K562 (cell line): ENCODE measurements around the gene C10orf105. TPM values are rescaled to one million over a fixed set of nuclear protein-coding genes. Genes with fewer than 3 reads are reported as not detected.

Source experiments
- ATAC-seq: fragments of 200-7000 bp; cut with Tn5 transposase; 3 replicates; pipeline ENCODE4 v1.9.1; 2020; ENCODE audit warnings: moderate library complexity
- BruUV-seq: library from RNA; stranded (reverse); fragments of 400-500 nt; replicated peaks from 2 replicates; lab custom pipeline; 2021; lab: Mats Ljungman, UMichigan
- CTCF ChIA-PET: fragments of 300-600 bp; formaldehyde crosslinking; extraction: SDS; loops from one replicate; lab custom pipeline; 2021; ENCODE audit warnings: low intra/inter-chr PET ratio; lab: Yijun Ruan, JAX
- POLR2A ChIA-PET: fragments of 300-600, 350-650 bp; sonication (Branson Sonifier 250); formaldehyde crosslinking; extraction: SDS; loops from one replicate; lab custom pipeline; 2021; ENCODE audit warnings: antibody characterized with exemption, inconsistent platforms; lab: Yijun Ruan, JAX
- DNase-seq, 4 experiments: peaks; one replicate each; pipeline versions ENCODE4 v3.0.0 to v3.0.0-alpha.2; 2011 to 2018; ENCODE audit warnings: low spot score in 3 of 4, mixed read lengths in 3 of 4; ENCODE audit errors: extremely low read depth in 1 of 4
- FAIRE-seq: peaks from 2 replicates; lab custom pipeline; 2011; peaks lifted over from hg19 to GRCh38; lab: Jason Lieb, UNC
- H2AFZ ChIP-seq: 2 replicates; pipeline ENCODE4 v1.6.0; 2011; ENCODE audit warnings: low read depth, low read length, control low read depth, inconsistent platforms
- H3K27ac ChIP-seq: fragments of 200-600 bp; 3 replicates; pipeline ENCODE4 v1.8.0; 2011; ENCODE audit warnings: low read depth, mild to moderate bottlenecking, control low read depth, inconsistent platforms, low read length, moderate library complexity, mixed read lengths; ENCODE audit errors: extremely low read depth
- H3K27me3 ChIP-seq, 2 experiments: fragments of 300-600 bp in 1 of 2; 2 replicates in 1 of 2; 3 replicates in 1 of 2; pipeline versions ENCODE4 v1.6.0 to v1.8.0; 2011; ENCODE audit warnings: inconsistent platforms in 2 of 2, low read length in 2 of 2, mild to moderate bottlenecking in 1 of 2, mixed read lengths in 1 of 2, moderate library complexity in 1 of 2; ENCODE audit not compliant: control insufficient read depth in 2 of 2, insufficient read depth in 2 of 2
- H3K36me3 ChIP-seq: fragments of 300-600 bp; 3 replicates; pipeline ENCODE4 v1.8.0; 2011; ENCODE audit warnings: mild to moderate bottlenecking, low read length, inconsistent platforms; ENCODE audit not compliant: control insufficient read depth, insufficient read depth
- H3K4me1 ChIP-seq, 2 experiments: fragments of 200-600 bp in 1 of 2; replicated peaks in 1 of 2; 2 replicates in 1 of 2; 3 replicates in 1 of 2; pipeline versions ENCODE4 v1.5.1 to v1.8.0; 2011; ENCODE audit warnings: inconsistent platforms in 2 of 2, low read length in 2 of 2, mild to moderate bottlenecking in 1 of 2, mixed read lengths in 1 of 2, moderate library complexity in 1 of 2; ENCODE audit not compliant: control insufficient read depth in 2 of 2, insufficient read depth in 2 of 2
- H3K4me2 ChIP-seq: 2 replicates; pipeline ENCODE4 v1.6.1; 2011; ENCODE audit warnings: low read length, control low read depth, inconsistent platforms, mixed read lengths; ENCODE audit not compliant: insufficient read depth
- H3K4me3 ChIP-seq: fragments of 200-600 bp; sonication (generic), shearing (Covaris generic); 2 replicates; pipeline ENCODE4 v1.5.1; 2016; ENCODE audit warnings: control low read depth, inconsistent platforms
- H3K79me2 ChIP-seq: fragments of 200-600 bp; 3 replicates; pipeline ENCODE4 v1.8.0; 2011; ENCODE audit warnings: low read length, inconsistent platforms; ENCODE audit not compliant: control insufficient read depth, insufficient read depth
- H3K9ac ChIP-seq, 2 experiments: 2 replicates each; pipeline versions ENCODE4 v1.6.0 to v1.6.1; 2011; ENCODE audit warnings: low read depth in 2 of 2, low read length in 2 of 2, control low read depth in 1 of 2, inconsistent platforms in 1 of 2, mild to moderate bottlenecking in 1 of 2, mixed read lengths in 1 of 2; ENCODE audit not compliant: insufficient read depth in 1 of 2
- H3K9me1 ChIP-seq: one replicate; pipeline ENCODE4 v1.6.0; 2011; ENCODE audit warnings: inconsistent platforms, mild to moderate bottlenecking, low read length, moderate library complexity; ENCODE audit not compliant: control insufficient read depth, insufficient read depth
- H3K9me3 ChIP-seq: replicated peaks from 2 replicates; pipeline ENCODE4 v1.5.1; 2011; ENCODE audit warnings: low read depth, low read length, inconsistent platforms; ENCODE audit not compliant: control insufficient read depth, insufficient read depth
- H4K20me1 ChIP-seq: replicated peaks from 2 replicates; pipeline ENCODE4 v1.6.1; 2011; ENCODE audit warnings: low read length, inconsistent platforms, mixed read lengths; ENCODE audit not compliant: control insufficient read depth, insufficient read depth
- ARID3B ChIP-seq: fragments of 250-450 bp; sonication (Bioruptor Pico); IDR thresholded peaks from 2 replicates; pipeline ENCODE4 v1.4.0; 2020; ENCODE audit warnings: borderline replicate concordance
- CBX3 ChIP-seq, 2 experiments: IDR thresholded peaks; 1 replicate in 1 of 2; 2 replicates in 1 of 2; pipeline ENCODE4 v1.6.1; 2012; ENCODE audit warnings: inconsistent platforms in 2 of 2, low read length in 2 of 2, borderline replicate concordance in 1 of 2, control low read depth in 1 of 2
- IRF2 ChIP-seq: sonication (generic); formaldehyde crosslinking; IDR thresholded peaks from 2 replicates; pipeline ENCODE4 v1.8.1; 2022; ENCODE audit warnings: mild to moderate bottlenecking, missing genetic modification reagents
- LCOR ChIP-seq: sonication (generic); formaldehyde crosslinking; IDR thresholded peaks from 2 replicates; pipeline ENCODE4 v1.8.0; 2022; ENCODE audit warnings: mild to moderate bottlenecking, missing genetic modification reagents
- MBD1 ChIP-seq: fragments of 250-450 bp; sonication (Bioruptor Pico); IDR thresholded peaks from 2 replicates; pipeline ENCODE4 v1.8.0; 2022; ENCODE audit warnings: inconsistent platforms
- NCOA2 ChIP-seq, 2 experiments: fragments of 450-650 bp; IDR thresholded peaks; 2 replicates each; pipeline ENCODE4 v1.6.1; 2018; ENCODE audit warnings: mild to moderate bottlenecking in 2 of 2, moderate library complexity in 1 of 2; ENCODE audit not compliant: partially characterized antibody in 2 of 2
- NFIC ChIP-seq: fragments of 450-650 bp; IDR thresholded peaks from 2 replicates; pipeline ENCODE4 v1.6.1; 2017; ENCODE audit warnings: mild to moderate bottlenecking, inconsistent platforms
- NR4A1 ChIP-seq, 2 experiments: fragments of 250-450 bp in 1 of 2; fragments of 450-650 bp in 1 of 2; sonication (Bioruptor Pico) in 1 of 2; IDR thresholded peaks; 2 replicates each; pipeline versions ENCODE4 v1.4.0 to v1.6.1; 2016 to 2020; ENCODE audit warnings: mild to moderate bottlenecking in 2 of 2, missing compliant biosample characterization in 1 of 2, missing genetic modification characterization in 1 of 2, moderate library complexity in 1 of 2
- PRMT5 ChIP-seq: sonication (generic); formaldehyde crosslinking; IDR thresholded peaks from 2 replicates; pipeline ENCODE4 v1.5.0; 2020; ENCODE audit warnings: missing genetic modification reagents
- PTBP1 ChIP-seq: fragments of 200-400 bp; formaldehyde crosslinking; IDR thresholded peaks from 2 replicates; pipeline ENCODE4 v1.6.1; 2017; ENCODE audit warnings: low read depth, low read length
- YY1 ChIP-seq, 3 experiments: IDR thresholded peaks; 2 replicates each; pipeline ENCODE4 v1.6.1; 2011; ENCODE audit warnings: low read length in 2 of 3, mild to moderate bottlenecking in 2 of 3, moderate library complexity in 2 of 3, borderline replicate concordance in 1 of 3, control low read depth in 1 of 3, low read depth in 1 of 3; ENCODE audit not compliant: insufficient read depth in 3 of 3, insufficient replicate concordance in 2 of 3, control insufficient read depth in 1 of 3, insufficient read length in 1 of 3; ENCODE audit errors: extremely low read depth in 1 of 3
- ZBTB7A ChIP-seq: IDR thresholded peaks from 2 replicates; pipeline ENCODE4 v1.6.1; 2011; ENCODE audit warnings: low read depth, mild to moderate bottlenecking, low read length, moderate library complexity, borderline replicate concordance; ENCODE audit not compliant: control insufficient read depth
- ZC3H8 ChIP-seq: fragments of 450-650 bp; IDR thresholded peaks from 2 replicates; pipeline ENCODE4 v1.6.1; 2017
- ZNF165 ChIP-seq: fragments of 250-450 bp; sonication (Bioruptor Pico); IDR thresholded peaks from 2 replicates; pipeline ENCODE4 v1.4.0; 2020; ENCODE audit warnings: borderline replicate concordance
- ZNF277 ChIP-seq: fragments of 250-450 bp; sonication (Bioruptor Pico); IDR thresholded peaks from 2 replicates; pipeline ENCODE4 v1.8.0; 2022; ENCODE audit warnings: inconsistent platforms, mild to moderate bottlenecking, moderate library complexity, borderline replicate concordance
- ZNF347 ChIP-seq: fragments of 450-650 bp; formaldehyde crosslinking; IDR thresholded peaks from 2 replicates; pipeline ENCODE4 v1.4.0; 2020; ENCODE audit warnings: low read depth, mild to moderate bottlenecking, moderate library complexity
- ZNF586 ChIP-seq: fragments of 450-650 bp; formaldehyde crosslinking; conservative IDR thresholded peaks from 2 replicates; pipeline ENCODE4 v1.4.0; 2020; ENCODE audit warnings: mild to moderate bottlenecking, moderate library complexity
- ZNF75A ChIP-seq: fragments of 450-650 bp; formaldehyde crosslinking; IDR thresholded peaks from 2 replicates; pipeline ENCODE4 v1.4.0; 2020; ENCODE audit warnings: mild to moderate bottlenecking
- whole genome bisulfite sequencing: fragments of 100-300 bp; shearing (Covaris generic); methylation state at CpG from one replicate; pipeline ENCODE4 v1.1.6; 2016; ENCODE audit warnings: low coverage, mixed read lengths; ENCODE audit not compliant: insufficient coverage; ENCODE audit errors: missing lambda C conversion rate; 5-methylcytosine and 5-hydroxymethylcytosine counted together
- in situ Hi-C: fragments of 300-500 bp; cut with MboI; formaldehyde crosslinking; loops from 4 replicates; pipeline ENCODE4 v1.15.0; 2018; ENCODE audit warnings: inconsistent platforms, mixed read lengths
- intact Hi-C: fragments of 100-400 bp; cut with micrococcal nuclease; formaldehyde crosslinking; loops from 2 replicates; pipeline ENCODE4 v1.14.2; 2022
- polyA plus RNA-seq, 8 experiments: library from polyadenylated mRNA; depleted of rRNA in 4 of 8; stranded (reverse) in 5 of 8; unstranded in 3 of 8; fragments of >200 nt; fragmentation: Nextera tagmentation in 2 of 8; fragmentation: Illumina TruSeq in 1 of 8; extraction: Ambion mirVana in 2 of 8; extraction: Trizol in 1 of 8; gene quantifications; 2 replicates each; pipeline versions ENCODE4 v1.2.1 to v1.2.3, GENCODE V29; 2011 to 2014; ENCODE audit warnings: inconsistent platforms in 1 of 8, missing spikeins in 1 of 8
- total RNA-seq, 7 experiments: library from RNA; depleted of rRNA in 6 of 7; stranded (reverse); fragments of >200 nt in 6 of 7; fragmentation: Illumina TruSeq in 2 of 7; extraction: Trizol in 2 of 7; gene quantifications; 2 replicates each; pipeline versions ENCODE4 v1.2.1 to v1.2.3, GENCODE V29; 2011 to 2021; ENCODE audit warnings: low replicate concordance in 1 of 7

C10orf105 gene
- total and polyA plus RNA-seq, 9 of the 15 experiments (the other 6 are each of a cell fraction or from before 2014, with no cell fraction given), result 0.03 to 0.25 (median 0.04) TPM; not detected in 3

GRCh38 chr10:71757399-71757922 lies 37.9 kb upstream of the C10orf105 start:
- POLR2A ChIA-PET, result interaction anchor here (0.9 to 1.7 kb wide), 6 partner anchors 9 to 139 kb away, joined by 3 to 7 read pairs (median 4); no protein-coding TSS in a partner anchor
- peak overlapping the region in 1 of 2 experiments; percentile 62; a peak in 1 of 4 replicates for H3K9ac ChIP-seq
- no peaks in the 10 kb centered on the region for H3K79me2 ChIP-seq
- no peak overlapping the region for H2AFZ ChIP-seq
- peaks cover 4 to 22% of the 10 kb centered on the region in 2 experiments; a peak in 3 of 5 replicates for H3K27me3 ChIP-seq
- in situ Hi-C loops, result no loop called here
- 33% methylated on average over 11 of the region's 11 CpGs for WGBS
- FAIRE-seq (no peak), ATAC-seq (no peak), DNase-seq (no peak)
- H4K20me1 ChIP-seq, result no peaks in the 10 kb centered on the region; the same call in 1 of the 2 replicates
- H3K9me1 ChIP-seq, result no peaks in the 10 kb centered on the region
- CTCF ChIA-PET, result no interaction called here
- intact Hi-C loops, result no loop called here
- no peak overlapping the region for H3K27ac ChIP-seq
- H3K9me3 ChIP-seq, result no peaks in the 10 kb centered on the region
- no peak overlapping the region for H3K4me3 ChIP-seq
- H3K4me1 ChIP-seq, result peaks cover 28 to 41% of the 10 kb centered on the region in 2 experiments
- BruUV-seq, result no TSS peak
- H3K36me3 ChIP-seq, result no peaks in the 10 kb centered on the region
- no peak overlapping the region for H3K4me2 ChIP-seq
- no peak for TF ChIP-seq ZNF165 (CRISPR knock-in tag)
- TF ChIP-seq YY1 (IDR thresholded peaks at IDR 0.05; ENCODE audit: borderline replicate concordance in 1 of 3, control insufficient read depth in 1 of 3, extremely low read depth in 1 of 3, insufficient read depth in 3 of 3, insufficient read length in 1 of 3, insufficient replicate concordance in 2 of 3, low read depth in 1 of 3, low read length in 2 of 3), result no peak
- TF ChIP-seq LCOR (CRISPR knock-in tag), result no peak
- no peak for TF ChIP-seq PRMT5 (CRISPR knock-in tag)
- no peak for TF ChIP-seq PTBP1
- no peak for TF ChIP-seq NR4A1 (CRISPR knock-in tag; IDR thresholded peaks at IDR 0.05)
- TF ChIP-seq NR4A1 (tag; IDR thresholded peaks at IDR 0.05), result no peak
- TF ChIP-seq ZBTB7A, result no peak
- no peak for TF ChIP-seq NFIC
- no peak for TF ChIP-seq ZNF347 (CRISPR knock-in tag)
- no peak for TF ChIP-seq ZC3H8
- no peak for TF ChIP-seq ZNF586 (CRISPR knock-in tag)
- TF ChIP-seq ZNF277, result no peak
- no peak for TF ChIP-seq NCOA2 (IDR thresholded peaks at IDR 0.05; ENCODE audit: partially characterized antibody in 2 of 2)
- no peak for TF ChIP-seq CBX3 (IDR thresholded peaks at IDR 0.05; ENCODE audit: borderline replicate concordance in 1 of 2, low read length in 2 of 2)
- no peak for TF ChIP-seq MBD1 (CRISPR knock-in tag)
- no peak for TF ChIP-seq ARID3B (CRISPR knock-in tag)
- no peak for TF ChIP-seq ZNF75A (CRISPR knock-in tag)
- no peak for TF ChIP-seq IRF2 (CRISPR knock-in tag)
